GM23338 (cell line): ENCODE results near the gene CFAP58. TPM values are rescaled to one million over a fixed set of nuclear protein-coding genes. Genes with fewer than 3 reads are reported as not detected.

ENCODE experiments used
- ATAC-seq: fragments of 200-7000 bp; cut with Tn5 transposase; 3 replicates; pipeline ENCODE4 v1.9.1; 2020
- DNase-seq: peaks from one replicate; pipeline ENCODE4 v3.0.0-alpha.2; 2015; ENCODE audit warnings: low spot score
- H2AFZ ChIP-seq: fragments of 200-600 bp; sonication (generic); 2 replicates; pipeline ENCODE4 v1.8.0; 2016; ENCODE audit warnings: antibody characterized with exemption, mild to moderate bottlenecking, moderate library complexity
- H3F3A ChIP-seq: fragments of 200-600 bp; sonication (generic); replicated peaks from 2 replicates; pipeline ENCODE4 v1.8.0; 2017; ENCODE audit warnings: antibody characterized with exemption, mixed run types, low read depth
- H3K27ac ChIP-seq: fragments of 200-600 bp; sonication (generic); 2 replicates; pipeline ENCODE4 v1.6.1; 2016; ENCODE audit warnings: low read depth
- H3K27me3 ChIP-seq: fragments of 200-600 bp; sonication (generic); 2 replicates; pipeline ENCODE4 v1.8.0; 2016; ENCODE audit warnings: mild to moderate bottlenecking, mixed run types, moderate library complexity; ENCODE audit not compliant: insufficient read depth
- H3K36me3 ChIP-seq: fragments of 200-600 bp; sonication (generic); 2 replicates; pipeline ENCODE4 v1.8.0; 2016; ENCODE audit warnings: mild to moderate bottlenecking; ENCODE audit not compliant: insufficient read depth
- H3K4me1 ChIP-seq: fragments of 200-600 bp; sonication (generic); 2 replicates; pipeline ENCODE4 v1.8.0; 2016; ENCODE audit warnings: mild to moderate bottlenecking, moderate library complexity; ENCODE audit not compliant: insufficient read depth
- H3K4me2 ChIP-seq: fragments of 200-600 bp; sonication (generic); 2 replicates; pipeline ENCODE4 v1.7.1; 2017; ENCODE audit warnings: mixed run types
- H3K4me3 ChIP-seq: fragments of 200-600 bp; sonication (generic); 2 replicates; pipeline ENCODE4 v1.6.1; 2016; ENCODE audit warnings: mixed run types
- H3K79me2 ChIP-seq: fragments of 200-600 bp; sonication (generic); replicated peaks from 2 replicates; pipeline ENCODE4 v1.8.0; 2017; ENCODE audit warnings: mild to moderate bottlenecking; ENCODE audit not compliant: insufficient read depth
- H3K9me2 ChIP-seq: fragments of 200-600 bp; sonication (generic); 2 replicates; pipeline ENCODE4 v1.8.0; 2017; ENCODE audit not compliant: insufficient read depth
- H4K20me1 ChIP-seq: fragments of 200-600 bp; sonication (generic); replicated peaks from 2 replicates; pipeline ENCODE4 v1.8.0; 2017; ENCODE audit warnings: mild to moderate bottlenecking; ENCODE audit not compliant: insufficient read depth
- H3K27ac Mint-ChIP-seq: 2 replicates; pipeline ENCODE4 v1.8.0; 2020; ENCODE audit warnings: inconsistent platforms, mild to moderate bottlenecking, moderate library complexity, mixed read lengths
- H3K27me3 Mint-ChIP-seq: 3 replicates; pipeline ENCODE4 v1.8.0; 2022; ENCODE audit warnings: low read depth, mild to moderate bottlenecking, moderate library complexity, mixed read lengths, inconsistent platforms; ENCODE audit not compliant: insufficient read depth, poor library complexity
- H3K36me3 Mint-ChIP-seq: 3 replicates; pipeline ENCODE4 v1.8.0; 2021; ENCODE audit warnings: low read depth, mild to moderate bottlenecking, inconsistent platforms, moderate library complexity, mixed read lengths
- H3K4me1 Mint-ChIP-seq: 3 replicates; pipeline ENCODE4 v1.8.0; 2020; ENCODE audit warnings: mild to moderate bottlenecking, inconsistent platforms, mixed read lengths
- H3K4me3 Mint-ChIP-seq: 3 replicates; pipeline ENCODE4 v1.8.0; 2021; ENCODE audit warnings: moderate library complexity, mild to moderate bottlenecking, inconsistent platforms, mixed read lengths
- H3K9me3 Mint-ChIP-seq: 3 replicates; pipeline ENCODE4 v1.8.0; 2020; ENCODE audit warnings: moderate library complexity, mild to moderate bottlenecking, inconsistent platforms, mixed read lengths
- CREB1 ChIP-seq: fragments of 250-450 bp; sonication (Bioruptor Pico); IDR thresholded peaks from 2 replicates; pipeline ENCODE4 v1.5.0; 2020; ENCODE audit warnings: low read depth, mild to moderate bottlenecking, moderate library complexity
- CTCF ChIP-seq, 2 experiments: fragments of 200-600 bp in 1 of 2; sonication (generic) in 1 of 2; conservative IDR thresholded peaks; 2 replicates each; pipeline versions ENCODE4 v1.5.1 to v1.6.1; 2016 to 2017; ENCODE audit warnings: antibody characterized with exemption in 2 of 2, low read depth in 2 of 2, mild to moderate bottlenecking in 2 of 2, moderate library complexity in 1 of 2
- EZH2 ChIP-seq: fragments of 200-600 bp; sonication (generic); IDR thresholded peaks from one replicate; pipeline ENCODE4 v1.8.0; 2017; ENCODE audit warnings: antibody characterized with exemption, mild to moderate bottlenecking, low read depth; ENCODE audit not compliant: unreplicated experiment
- EZH2phosphoT487 ChIP-seq: fragments of 200-600 bp; sonication (generic); IDR thresholded peaks from one replicate; pipeline ENCODE4 v1.8.1; 2018; ENCODE audit warnings: antibody characterized with exemption; ENCODE audit not compliant: unreplicated experiment
- JUNB ChIP-seq: IDR thresholded peaks from one replicate; pipeline ENCODE4 v1.6.1; 2016; ENCODE audit warnings: antibody characterized with exemption; ENCODE audit not compliant: unreplicated experiment
- NANOG ChIP-seq: IDR thresholded peaks from 2 replicates; pipeline ENCODE4 v1.6.1; 2016; ENCODE audit warnings: antibody characterized with exemption, borderline replicate concordance
- POLR2AphosphoS5 ChIP-seq: IDR thresholded peaks from 2 replicates; pipeline ENCODE4 v1.6.1; 2016; ENCODE audit warnings: antibody characterized with exemption, low read depth
- REST ChIP-seq: IDR thresholded peaks from one replicate; pipeline ENCODE4 v1.6.1; 2018; ENCODE audit warnings: antibody characterized with exemption; ENCODE audit not compliant: unreplicated experiment
- STAT1 ChIP-seq: IDR thresholded peaks from one replicate; pipeline ENCODE4 v1.6.1; 2016; ENCODE audit warnings: antibody characterized with exemption; ENCODE audit not compliant: unreplicated experiment
- ZNF114 ChIP-seq: fragments of 250-450 bp; sonication (Bioruptor Pico); IDR thresholded peaks from 2 replicates; pipeline ENCODE4 v1.5.0; 2020; ENCODE audit warnings: mild to moderate bottlenecking, moderate library complexity
- ZNF331 ChIP-seq: fragments of 250-450 bp; sonication (Bioruptor Pico); IDR thresholded peaks from 2 replicates; pipeline ENCODE4 v1.5.0; 2020; ENCODE audit warnings: low read depth, mild to moderate bottlenecking, moderate library complexity
- ZNF462 ChIP-seq: fragments of 250-450 bp; sonication (Bioruptor Pico); IDR thresholded peaks from 2 replicates; pipeline ENCODE4 v1.5.0; 2020; ENCODE audit warnings: mild to moderate bottlenecking, moderate library complexity
- polyA plus RNA-seq: library from polyadenylated mRNA; unstranded; fragments of >200 nt; fragmentation: Nextera tagmentation; extraction: Ambion mirVana; gene quantifications from 2 replicates; pipeline ENCODE4 v1.2.1, GENCODE V29; 2016
- total RNA-seq: library from RNA; depleted of rRNA; stranded (reverse); fragments of >200 nt; shearing (Covaris generic); gene quantifications from 2 replicates; pipeline ENCODE4 v1.2.3, GENCODE V29; 2014
- TF ChIP-seq, protein P1 (sequence below): IDR thresholded peaks from 2 replicates; pipeline ENCODE4 v1.6.1; 2016; ENCODE audit warnings: antibody characterized with exemption

Gene CFAP58
- total and polyA plus RNA-seq, 2 experiments from 2014 or later, result 0.63 to 0.89 TPM

GRCh38 chr10:104452977-104453376, 99.3 kb downstream of the CFAP58 start:
- Histone ChIP-seq H3K27ac (no peak overlapping the region), H4K20me1 (no peaks in the 10 kb centered on the region), H2AFZ (no peak overlapping the region), H3K27me3 (no peaks in the 10 kb centered on the region), H3K9me2 (peaks cover 5% of the 10 kb centered on the region; the same call in 1 of the 2 replicates), H3K4me1 (no peaks in the 10 kb centered on the region), H3K4me3 (no peak overlapping the region), H3K36me3 (no peaks in the 10 kb centered on the region), H3K79me2 (no peaks in the 10 kb centered on the region), H3F3A (no peaks in the 10 kb centered on the region), H3K4me2 (no peak overlapping the region)
- Mint-ChIP-seq H3K4me3 (no peak overlapping the region), H3K4me1 (peaks cover 6% of the 10 kb centered on the region), H3K27ac (no peak overlapping the region), H3K27me3 (no peaks in the 10 kb centered on the region), H3K9me3 (no peaks in the 10 kb centered on the region), H3K36me3 (no peaks in the 10 kb centered on the region)
- no peak for ATAC-seq
- TF ChIP-seq ZNF331 (CRISPR knock-in tag), result no peak
- no peak for TF ChIP-seq EZH2phosphoT487
- no peak for TF ChIP-seq STAT1
- no peak for TF ChIP-seq CREB1 (CRISPR knock-in tag)
- TF ChIP-seq JUNB, result no peak
- TF ChIP-seq REST, result no peak
- TF ChIP-seq ZNF114 (CRISPR knock-in tag), result no peak
- no peak for TF ChIP-seq POLR2AphosphoS5
- no peak for TF ChIP-seq EZH2
- TF ChIP-seq, protein P1, sequence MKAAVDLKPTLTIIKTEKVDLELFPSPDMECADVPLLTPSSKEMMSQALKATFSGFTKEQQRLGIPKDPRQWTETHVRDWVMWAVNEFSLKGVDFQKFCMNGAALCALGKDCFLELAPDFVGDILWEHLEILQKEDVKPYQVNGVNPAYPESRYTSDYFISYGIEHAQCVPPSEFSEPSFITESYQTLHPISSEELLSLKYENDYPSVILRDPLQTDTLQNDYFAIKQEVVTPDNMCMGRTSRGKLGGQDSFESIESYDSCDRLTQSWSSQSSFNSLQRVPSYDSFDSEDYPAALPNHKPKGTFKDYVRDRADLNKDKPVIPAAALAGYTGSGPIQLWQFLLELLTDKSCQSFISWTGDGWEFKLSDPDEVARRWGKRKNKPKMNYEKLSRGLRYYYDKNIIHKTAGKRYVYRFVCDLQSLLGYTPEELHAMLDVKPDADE, result no peak
- no peak for TF ChIP-seq ZNF462
- no peak for TF ChIP-seq NANOG
- no peak for TF ChIP-seq CTCF (conservative IDR thresholded peaks at IDR 0.05; ENCODE audit: low read depth in 2 of 2)
- no peak for DNase-seq
